Stromal cell of bone marrow (primary cell): Measurements from ENCODE around the gene NDUFA7.
"Not testable (repeated sequence)": the region's sequence is repeated elsewhere in the genome, so short reads cannot be mapped to it uniquely, and the experiment has no call there.

Experiments
- DNase-seq: peaks from one replicate; pipeline ENCODE4 v3.0.0-alpha.2; 2012; ENCODE audit warnings: low read depth

The NDUFA7 gene

DNA sequence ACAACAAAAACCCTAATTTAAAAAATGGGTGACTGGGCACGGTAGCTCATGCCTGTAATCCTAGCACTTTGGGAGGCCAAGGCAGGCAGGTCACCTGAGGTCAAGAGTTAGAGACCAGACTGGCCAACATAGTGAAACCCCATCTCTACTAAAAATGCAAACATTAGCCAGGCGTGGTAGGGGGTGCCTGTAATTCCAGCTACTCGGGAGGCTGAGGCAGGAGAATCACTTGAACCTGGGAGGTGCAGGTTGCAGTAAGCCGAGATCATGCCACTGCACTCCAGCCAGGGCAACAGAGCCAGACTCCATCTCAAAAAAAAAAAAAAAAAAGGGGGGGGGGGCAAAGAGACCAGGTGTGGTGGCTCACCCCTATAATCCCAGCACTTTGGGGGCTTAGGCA, 56.9 kb downstream of the NDUFA7 start:
- not testable (repeated sequence) for DNase-seq

DNA sequence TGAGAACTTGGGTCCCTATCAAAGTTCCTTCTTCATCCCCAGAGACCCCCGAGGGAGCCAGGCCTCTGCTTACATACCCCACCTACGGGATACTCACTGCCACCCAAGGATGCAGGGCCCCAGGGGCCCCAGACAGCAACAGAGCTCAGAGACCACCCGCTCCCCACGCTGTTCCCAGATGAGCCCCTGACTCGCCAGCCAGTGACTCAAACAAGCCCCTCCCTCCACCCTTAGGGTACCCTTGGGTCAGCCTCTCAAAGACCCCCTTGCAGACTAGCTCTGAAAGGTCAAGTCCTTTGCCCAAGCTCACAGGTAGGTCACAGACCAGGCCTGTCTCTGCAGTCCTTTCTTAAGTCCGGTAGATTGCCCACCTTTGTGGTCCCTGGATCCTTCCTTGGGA, 58.7 kb downstream of the NDUFA7 start:
- DNase-seq, result no peak

DNA sequence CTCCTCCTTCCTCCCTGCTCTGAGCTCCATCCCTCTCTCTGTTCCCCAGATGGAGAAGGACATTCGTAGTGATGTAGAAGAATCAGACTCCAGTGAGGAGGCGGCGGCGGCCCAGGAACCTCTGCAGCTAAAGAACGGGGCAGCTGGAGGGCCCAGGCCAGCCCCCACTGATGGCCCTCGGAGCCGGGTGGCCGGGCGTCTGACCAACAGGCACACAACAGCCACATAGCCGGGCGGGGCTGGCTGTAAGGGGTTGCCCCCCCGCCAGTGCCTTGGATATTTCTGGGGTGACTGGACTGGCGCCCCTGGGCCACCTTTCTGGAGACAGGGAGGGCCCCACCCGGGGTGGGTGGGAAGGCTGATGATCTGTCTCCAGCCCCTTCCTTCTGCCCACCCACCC, 59.3 kb downstream of the NDUFA7 start:
- DNase-seq, result no peak

DNA sequence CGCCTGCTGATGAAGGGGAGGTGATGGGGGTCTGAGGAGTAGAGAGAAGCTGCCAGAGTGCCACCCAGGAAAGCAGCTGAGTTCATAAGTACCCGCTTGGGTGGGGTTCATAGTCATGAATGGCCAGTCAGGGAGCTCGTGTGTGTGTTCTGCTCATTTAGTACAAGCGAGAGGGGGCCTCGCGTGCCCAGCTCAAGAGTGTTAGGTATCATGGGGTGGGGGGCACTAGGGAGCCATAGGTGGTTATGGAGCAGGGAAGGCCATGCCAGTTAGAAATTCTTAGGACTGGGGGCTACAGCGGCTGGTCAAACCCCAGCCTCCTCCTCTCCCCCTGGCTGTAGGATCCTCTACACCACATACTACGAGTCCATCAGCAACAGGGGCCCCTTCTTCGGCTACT, 59.8 kb downstream of the NDUFA7 start:
- DNase-seq, result no peak
